HepG2 (cell line): ENCODE results near the gene SLCO4A1. TPM values are rescaled to one million over a fixed set of nuclear protein-coding genes. Genes with fewer than 3 reads are reported as not detected.
A peak's percentile ranks its signal among the peaks of the same experiment; 100 is the strongest.

Source experiments
- ATF7-NPFF ChIP-seq: sonication (generic); formaldehyde crosslinking; IDR thresholded peaks from 2 replicates; pipeline ENCODE4 v1.8.1; 2023; ENCODE audit warnings: mild to moderate bottlenecking, low read depth, missing genetic modification reagents, moderate library complexity
- HNRNPL ChIP-seq: fragments of 200-400 bp; formaldehyde crosslinking; IDR thresholded peaks from 2 replicates; pipeline ENCODE4 v1.6.1; 2017; ENCODE audit warnings: mild to moderate bottlenecking, low read depth, low read length
- MAF1 ChIP-seq: sonication (generic); formaldehyde crosslinking; IDR thresholded peaks from 2 replicates; pipeline ENCODE4 v1.5.0; 2020; ENCODE audit warnings: missing genetic modification reagents, borderline replicate concordance
- MAX ChIP-seq: IDR thresholded peaks from 2 replicates; pipeline ENCODE4 v1.6.1; 2012; ENCODE audit warnings: inconsistent platforms
- NFAT5 ChIP-seq: sonication (generic); formaldehyde crosslinking; IDR thresholded peaks from 2 replicates; pipeline ENCODE4 v1.4.0; 2020; ENCODE audit warnings: missing genetic modification reagents
- PAWR ChIP-seq: sonication (generic); formaldehyde crosslinking; IDR thresholded peaks from 2 replicates; pipeline ENCODE4 v1.4.0; 2020; ENCODE audit warnings: missing genetic modification reagents, mild to moderate bottlenecking, borderline replicate concordance
- XBP1 ChIP-seq: sonication (generic); formaldehyde crosslinking; IDR thresholded peaks from 2 replicates; pipeline ENCODE4 v1.5.0; 2020; ENCODE audit warnings: missing genetic modification reagents
- ZNF644 ChIP-seq: IDR thresholded peaks from 2 replicates; pipeline ENCODE4 v1.6.1; 2016; ENCODE audit warnings: low read depth
- ZNF646 ChIP-seq: sonication (generic); formaldehyde crosslinking; IDR thresholded peaks from 2 replicates; pipeline ENCODE4 v1.9.0; 2021; ENCODE audit warnings: mild to moderate bottlenecking, missing genetic modification reagents
- ZNF740 ChIP-seq: sonication (generic); formaldehyde crosslinking; IDR thresholded peaks from 2 replicates; pipeline ENCODE4 v1.4.0; 2020; ENCODE audit warnings: missing genetic modification reagents
- ZUFSP ChIP-seq: sonication (generic); formaldehyde crosslinking; IDR thresholded peaks from 2 replicates; pipeline ENCODE4 v1.9.0; 2021; ENCODE audit warnings: missing genetic modification reagents, mild to moderate bottlenecking, borderline replicate concordance
- polyA plus RNA-seq, 8 experiments: library from polyadenylated mRNA; depleted of rRNA in 3 of 8; stranded (reverse) in 7 of 8; unstranded in 1 of 8; fragments of >200 nt; fragmentation: Illumina TruSeq in 4 of 8; extraction: Trizol in 4 of 8; gene quantifications; 2 replicates each; pipeline versions ENCODE4 v1.2.1 to v1.2.3, GENCODE V29; 2011 to 2016; ENCODE audit warnings: low read depth in 4 of 8, missing spikeins in 1 of 8, mixed read lengths in 1 of 8; ENCODE audit not compliant: insufficient read depth in 1 of 8
- total RNA-seq, 5 experiments: library from RNA; depleted of rRNA; stranded (reverse); fragments of >200 nt; fragmentation: Illumina TruSeq; extraction: Trizol; gene quantifications; 2 replicates each; pipeline ENCODE4 v1.2.3, GENCODE V29; 2016; ENCODE audit warnings: low read depth in 1 of 5

SLCO4A1 gene
- total and polyA plus RNA-seq, 2 of the 13 experiments (the other 11 are each of a cell fraction or from before 2014, with no cell fraction given) = 55.5 to 112 TPM

- no peak for TF ChIP-seq ZNF646 (CRISPR knock-in tag)
- no peak for TF ChIP-seq MAF1 (CRISPR knock-in tag)
- no peak for TF ChIP-seq XBP1 (CRISPR knock-in tag)
- 0 out of 2 replicates have a peak, but pooled peaks have one; percentile 27 for TF ChIP-seq HNRNPL
- no peak for TF ChIP-seq NFAT5 (CRISPR knock-in tag)
- TF ChIP-seq ZUFSP (CRISPR knock-in tag) = no peak
- no peak for TF ChIP-seq ZNF740 (CRISPR knock-in tag)
- no peak; the same call in 1 of the 2 replicates for TF ChIP-seq MAX
- no peak for TF ChIP-seq PAWR
- TF ChIP-seq ATF7-NPFF (CRISPR knock-in tag) = no peak
- TF ChIP-seq ZNF644 = no peak
Measured at GRCh38 chr20:62644802-62645496, 2.6 kb downstream of the SLCO4A1 start (continued).
